Mononuclear cell (primary cell): Measurements from ENCODE around the gene ATP6V1A. TPM values are rescaled to one million over a fixed set of nuclear protein-coding genes. Genes with fewer than 3 reads are reported as not detected.

Experiments
- H3K27me3 ChIP-seq: 2 replicates; pipeline ENCODE4 v1.6.0; 2011; ENCODE audit warnings: low read length, control low read depth; ENCODE audit not compliant: insufficient read depth
- H3K4me1 ChIP-seq: 2 replicates; pipeline ENCODE4 v1.5.1; 2011; ENCODE audit warnings: mild to moderate bottlenecking, low read length, control low read depth; ENCODE audit not compliant: insufficient read depth
- H3K4me3 ChIP-seq: 2 replicates; pipeline ENCODE4 v1.5.1; 2011; ENCODE audit warnings: mild to moderate bottlenecking, low read length, moderate library complexity
- H3K9me3 ChIP-seq: 2 replicates; pipeline ENCODE4 v1.5.1; 2011; ENCODE audit warnings: low read depth, mild to moderate bottlenecking, control low read depth, low read length
- total RNA-seq: library from RNA; depleted of rRNA; stranded (reverse); fragments of >200 nt; gene quantifications from one replicate; pipeline ENCODE4 v1.2.3, GENCODE V29; 2012

ATP6V1A gene
- total RNA-seq, 1 donor = 30.9 TPM

DNA sequence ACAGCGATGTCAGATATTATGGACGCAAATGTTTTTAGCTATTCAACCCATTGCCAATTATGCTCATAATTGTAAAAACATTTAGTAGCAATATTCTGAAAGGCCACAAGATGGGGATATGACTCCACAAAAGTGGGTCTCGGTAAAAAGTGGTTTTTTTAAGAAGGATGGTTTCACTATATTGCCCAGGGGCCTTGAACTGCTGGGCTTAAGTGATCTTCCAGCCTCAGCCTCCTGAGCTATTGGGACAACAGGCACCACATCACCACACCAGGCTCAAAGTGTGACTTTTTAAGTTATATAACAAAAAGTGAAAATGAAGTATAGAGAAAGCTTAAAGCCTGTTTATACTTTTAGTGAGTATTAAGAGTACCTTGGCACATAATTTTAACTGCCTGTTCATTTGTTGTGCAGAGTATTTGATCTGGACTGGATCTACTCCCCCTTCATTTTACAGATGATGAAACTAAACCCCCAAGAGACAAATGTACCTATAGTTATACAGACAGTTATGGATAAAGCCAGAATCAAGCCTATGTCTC, 10.2 kb upstream of the ATP6V1A start:
- H3K27me3 ChIP-seq = no peaks in the 10 kb centered on the region
- peaks cover 15% of the 10 kb centered on the region for H3K4me1 ChIP-seq
- no peaks in the 10 kb centered on the region for H3K9me3 ChIP-seq
- H3K4me3 ChIP-seq = no peak overlapping the region

GRCh38 chr3:113741086-113741485, 5.7 kb upstream of the ATP6V1A start:
- Histone ChIP-seq H3K4me1 (peaks cover 36% of the 10 kb centered on the region), H3K4me3 (no peak overlapping the region)

DNA sequence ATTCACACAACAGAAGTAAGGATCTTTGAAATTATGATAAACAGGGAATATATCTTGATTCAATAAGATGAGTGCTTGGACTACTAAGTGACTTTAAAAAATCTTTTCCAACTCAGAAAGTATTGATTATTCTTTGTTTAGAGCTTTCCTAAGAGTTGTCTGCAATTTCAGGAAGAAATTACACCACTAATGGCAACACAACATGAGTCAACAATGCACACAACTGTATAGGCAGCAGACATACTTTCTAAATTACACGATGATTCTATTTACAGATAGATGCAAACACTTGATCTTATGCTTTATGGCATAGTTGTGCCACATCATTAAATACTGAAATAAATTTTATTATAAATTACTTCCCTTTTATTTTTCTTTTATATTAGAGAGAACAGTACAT, 5.2 kb upstream of the ATP6V1A start:
- Histone ChIP-seq H3K4me1 (peaks cover 34% of the 10 kb centered on the region), H3K9me3 (no peaks in the 10 kb centered on the region), H3K4me3 (no peak overlapping the region), H3K27me3 (no peaks in the 10 kb centered on the region)

More at GRCh38 chr3:113741086-113741485, 5.7 kb upstream of the ATP6V1A start:
- no peaks in the 10 kb centered on the region for H3K27me3 ChIP-seq
- H3K9me3 ChIP-seq = no peaks in the 10 kb centered on the region

GRCh38 chr3:113743006-113743630, 3.7 kb upstream of the ATP6V1A start:
- Histone ChIP-seq H3K9me3 (no peaks in the 10 kb centered on the region), H3K27me3 (no peaks in the 10 kb centered on the region), H3K4me1 (peaks cover 42% of the 10 kb centered on the region), H3K4me3 (no peak overlapping the region)

- no peaks in the 10 kb centered on the region for H3K9me3 ChIP-seq
- H3K4me3 ChIP-seq = peak overlapping the region; percentile 90
- peaks cover 58% of the 10 kb centered on the region for H3K4me1 ChIP-seq
- H3K27me3 ChIP-seq = no peaks in the 10 kb centered on the region
Measured at GRCh38 chr3:113744941-113745755, 1.7 kb upstream of the ATP6V1A start.

DNA sequence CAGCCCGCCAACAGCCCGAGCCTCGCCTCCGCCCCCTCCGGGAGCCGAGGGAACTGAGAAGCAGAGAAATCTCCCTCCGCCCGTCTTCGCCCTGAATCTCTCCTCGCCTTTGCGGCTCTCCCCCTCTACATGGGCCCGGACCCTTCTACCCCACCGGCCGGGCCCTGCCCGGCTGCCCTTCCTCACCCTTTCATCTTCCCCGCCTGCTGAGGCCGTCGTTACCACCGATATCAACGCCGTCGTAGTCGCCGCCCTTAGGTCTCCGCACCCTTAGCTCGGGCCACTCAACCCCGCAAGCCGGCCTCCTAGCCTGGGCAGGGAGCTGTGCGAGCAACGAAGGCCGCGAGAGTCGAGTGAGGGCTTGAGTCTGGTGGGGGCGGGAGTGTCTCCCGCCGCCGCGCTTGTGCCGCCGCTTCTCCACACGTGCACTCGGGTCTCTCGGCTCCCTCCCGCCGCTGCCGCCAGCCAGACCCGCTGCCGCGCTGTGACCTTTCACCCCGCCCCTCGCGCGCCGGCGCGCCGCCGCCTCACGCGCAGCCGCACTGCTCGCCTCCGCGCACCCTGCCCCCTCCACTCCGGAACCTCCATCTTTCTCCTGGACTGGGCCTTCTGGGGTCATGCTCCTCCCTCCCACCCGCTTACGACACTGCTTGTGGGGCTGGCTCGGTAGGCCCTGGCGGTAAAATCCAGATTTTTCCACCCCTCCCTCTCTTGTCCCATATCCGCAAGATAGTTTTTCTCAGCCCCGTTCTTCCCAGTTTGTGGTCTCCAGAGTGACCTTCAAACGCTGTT, 883 bp upstream of the ATP6V1A start, which contains the start of gene NAA50:
TSS of gene NAA50 (minus strand) at position 494 of the 792 bp plus-strand sequence. CDS start at position 194, 300 bp downstream.
- no peaks in the 10 kb centered on the region for H3K27me3 ChIP-seq
- peak within 1 kb of the TSS; percentile 90 for H3K4me3 ChIP-seq
- H3K9me3 ChIP-seq = no peaks in the 10 kb centered on the region
- peaks cover 55% of the 10 kb centered on the region for H3K4me1 ChIP-seq

- no peaks in the 10 kb centered on the region for H3K27me3 ChIP-seq
- H3K4me3 ChIP-seq = peak overlapping the region; percentile 90
- peaks cover 43% of the 10 kb centered on the region for H3K4me1 ChIP-seq
- H3K9me3 ChIP-seq = no peaks in the 10 kb centered on the region
Measured at GRCh38 chr3:113747283-113748046, 630 bp downstream of the ATP6V1A start.

DNA sequence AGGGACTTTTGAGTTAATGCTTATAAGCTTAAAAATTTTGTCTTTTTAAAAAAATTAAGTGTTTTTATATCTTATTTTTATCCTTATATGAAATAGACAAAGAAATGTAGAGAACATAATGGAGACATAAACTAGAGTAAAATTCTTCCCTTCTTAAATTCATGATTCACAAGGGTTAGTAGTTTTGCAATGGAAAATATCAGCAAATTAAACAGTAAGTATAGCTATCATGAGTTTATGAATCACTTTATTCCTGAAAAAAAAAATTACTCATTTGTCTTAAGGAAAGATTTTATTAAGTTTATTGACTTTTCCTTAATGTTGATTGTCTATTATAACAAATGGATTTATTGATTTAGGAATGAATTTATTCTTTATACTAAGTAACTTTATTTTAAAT, 4.3 kb downstream of the ATP6V1A start:
- H3K4me1 ChIP-seq = peaks cover 38% of the 10 kb centered on the region
- no peaks in the 10 kb centered on the region for H3K27me3 ChIP-seq
- no peaks in the 10 kb centered on the region for H3K9me3 ChIP-seq
- no peak overlapping the region for H3K4me3 ChIP-seq

DNA sequence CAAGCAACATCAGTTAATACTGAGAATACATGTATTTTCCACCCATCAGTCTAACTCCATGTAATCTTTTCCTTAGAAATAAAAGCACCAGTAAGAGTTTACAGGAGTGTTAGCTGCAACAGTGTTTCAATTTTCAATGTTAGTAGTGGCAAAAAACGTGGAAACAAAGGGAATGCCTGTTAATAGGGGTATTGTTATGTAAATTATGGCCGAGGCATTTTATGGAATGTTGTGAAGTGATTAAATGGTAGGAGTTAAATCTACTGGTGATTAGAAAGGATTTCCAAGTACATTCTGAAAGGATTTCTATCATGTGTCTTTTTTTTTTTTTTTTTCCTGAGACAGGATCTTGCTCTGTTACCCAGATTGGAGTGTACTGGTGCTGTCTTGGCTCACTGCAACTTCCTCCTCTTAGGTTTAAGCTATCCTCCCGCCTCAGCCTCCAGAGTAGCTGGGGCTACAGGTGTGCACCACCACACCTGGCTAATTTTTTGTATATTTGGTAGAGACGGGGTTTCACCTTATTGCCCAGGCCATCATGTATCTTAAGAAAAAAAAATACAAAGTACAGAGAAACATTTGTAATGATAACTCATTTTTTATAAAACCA, 6.6 kb downstream of the ATP6V1A start:
- peaks cover 28% of the 10 kb centered on the region for H3K4me1 ChIP-seq
- no peaks in the 10 kb centered on the region for H3K9me3 ChIP-seq
- H3K27me3 ChIP-seq = no peaks in the 10 kb centered on the region
- no peak overlapping the region for H3K4me3 ChIP-seq

DNA sequence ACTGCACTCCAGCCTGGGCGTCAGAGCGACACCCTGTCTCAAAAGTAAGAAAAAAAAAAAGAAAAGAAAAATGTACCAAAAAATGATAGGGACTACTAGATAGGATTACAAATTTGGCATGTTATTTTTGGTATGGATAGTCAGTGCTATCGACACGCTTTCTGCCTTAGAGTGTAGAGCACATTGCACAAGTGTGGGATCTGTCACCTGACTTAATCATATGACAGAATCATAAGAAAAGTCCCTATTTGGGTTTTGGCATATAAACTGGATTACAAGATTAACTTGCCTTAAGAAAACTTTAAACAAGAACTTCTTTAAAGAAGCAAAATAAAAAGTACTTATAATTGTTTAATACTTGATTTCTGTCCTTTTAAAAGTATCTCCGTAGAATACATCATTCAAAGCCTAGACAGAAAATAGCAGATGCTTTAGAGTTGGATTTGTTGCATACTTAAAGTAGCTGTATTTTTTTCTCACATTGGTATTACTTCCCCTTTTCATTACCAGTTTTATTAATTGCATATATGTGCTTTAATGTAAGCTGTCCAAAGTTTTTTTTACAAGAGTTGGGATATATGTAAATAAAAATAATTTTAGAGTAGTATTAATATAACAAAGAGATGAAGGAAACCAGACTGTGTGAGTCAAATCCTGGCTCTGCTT, 7.8 kb downstream of the ATP6V1A start:
- Histone ChIP-seq H3K4me3 (no peak overlapping the region), H3K4me1 (peaks cover 18% of the 10 kb centered on the region), H3K9me3 (no peaks in the 10 kb centered on the region), H3K27me3 (no peaks in the 10 kb centered on the region)

- H3K4me3 ChIP-seq = no peak overlapping the region
- no peaks in the 10 kb centered on the region for H3K9me3 ChIP-seq
- H3K4me1 ChIP-seq = peaks cover 10% of the 10 kb centered on the region
- H3K27me3 ChIP-seq = no peaks in the 10 kb centered on the region
Measured at GRCh38 chr3:113758389-113759024, 11.7 kb downstream of the ATP6V1A start.

GRCh38 chr3:113764698-113765097, 17.9 kb downstream of the ATP6V1A start:
- H3K27me3 ChIP-seq = no peaks in the 10 kb centered on the region
- H3K9me3 ChIP-seq = no peaks in the 10 kb centered on the region
- H3K4me1 ChIP-seq = no peaks in the 10 kb centered on the region
- H3K4me3 ChIP-seq = no peak overlapping the region

- no peaks in the 10 kb centered on the region for H3K27me3 ChIP-seq
- H3K4me3 ChIP-seq = no peak overlapping the region
- no peaks in the 10 kb centered on the region for H3K9me3 ChIP-seq
- H3K4me1 ChIP-seq = no peaks in the 10 kb centered on the region
Measured at GRCh38 chr3:113769551-113769950, 22.7 kb downstream of the ATP6V1A start.
